ENCODE data around the gene MFSD8. TPM values are rescaled to one million over a fixed set of nuclear protein-coding genes. Genes with fewer than 3 reads are reported as not detected.

The MFSD8 gene, protein sequence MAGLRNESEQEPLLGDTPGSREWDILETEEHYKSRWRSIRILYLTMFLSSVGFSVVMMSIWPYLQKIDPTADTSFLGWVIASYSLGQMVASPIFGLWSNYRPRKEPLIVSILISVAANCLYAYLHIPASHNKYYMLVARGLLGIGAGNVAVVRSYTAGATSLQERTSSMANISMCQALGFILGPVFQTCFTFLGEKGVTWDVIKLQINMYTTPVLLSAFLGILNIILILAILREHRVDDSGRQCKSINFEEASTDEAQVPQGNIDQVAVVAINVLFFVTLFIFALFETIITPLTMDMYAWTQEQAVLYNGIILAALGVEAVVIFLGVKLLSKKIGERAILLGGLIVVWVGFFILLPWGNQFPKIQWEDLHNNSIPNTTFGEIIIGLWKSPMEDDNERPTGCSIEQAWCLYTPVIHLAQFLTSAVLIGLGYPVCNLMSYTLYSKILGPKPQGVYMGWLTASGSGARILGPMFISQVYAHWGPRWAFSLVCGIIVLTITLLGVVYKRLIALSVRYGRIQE
- total RNA-seq (10 to 100 TPM in 8 of 9 donors, 1 to 10 TPM in 1; 2.6 to 74.6 (median 19.1) TPM), polyA plus RNA-seq (10 to 100 TPM; 19.8 to 26.1 (median 22.7) TPM)
- long read RNA-seq, donor 1, full-length matches to known transcripts = 7 of 13 reads
- long read RNA-seq, donor 1, partial matches to known transcripts = 6 of 13 reads
- long read RNA-seq, donor 1, other reads (novel, unspliced or antisense) = 0 of 13 reads
- long read RNA-seq, donor 2, full-length matches to known transcripts = 7 of 12 reads
- long read RNA-seq, donor 2, partial matches to known transcripts = 5 of 12 reads
- long read RNA-seq, donor 2, other reads (novel, unspliced or antisense) = 0 of 12 reads
- long read RNA-seq, donor 3, full-length matches to known transcripts = 3 of 3 reads
- long read RNA-seq, donor 3, partial matches to known transcripts = 0 of 3 reads
- long read RNA-seq, donor 3, other reads (novel, unspliced or antisense) = 0 of 3 reads
- long read RNA-seq, donor 4, full-length matches to known transcripts = 7 of 12 reads
- long read RNA-seq, donor 4, partial matches to known transcripts = 2 of 12 reads
- long read RNA-seq, donor 4, other reads (novel, unspliced or antisense) = 3 of 12 reads
- long read RNA-seq, donor 5, full-length matches to known transcripts = 8 of 13 reads
- long read RNA-seq, donor 5, partial matches to known transcripts = 0 of 13 reads
- long read RNA-seq, donor 5, other reads (novel, unspliced or antisense) = 5 of 13 reads
- long read RNA-seq, donor 6, full-length matches to known transcripts = 1 of 4 reads
- long read RNA-seq, donor 6, partial matches to known transcripts = 2 of 4 reads
- long read RNA-seq, donor 6, other reads (novel, unspliced or antisense) = 1 of 4 reads
- long read RNA-seq, donor 7, full-length matches to known transcripts = 1 of 1 reads
- long read RNA-seq, donor 7, partial matches to known transcripts = 0 of 1 reads
- long read RNA-seq, donor 7, other reads (novel, unspliced or antisense) = 0 of 1 reads
- long read RNA-seq, donor 8, full-length matches to known transcripts = 5 of 24 reads
- long read RNA-seq, donor 8, partial matches to known transcripts = 13 of 24 reads
- long read RNA-seq, donor 8, other reads (novel, unspliced or antisense) = 6 of 24 reads
- long read RNA-seq, donor 9, full-length matches to known transcripts = 4 of 4 reads
- long read RNA-seq, donor 9, partial matches to known transcripts = 0 of 4 reads
- long read RNA-seq, donor 9, other reads (novel, unspliced or antisense) = 0 of 4 reads
- long read RNA-seq, donor 10, full-length matches to known transcripts = 6 of 13 reads
- long read RNA-seq, donor 10, partial matches to known transcripts = 7 of 13 reads
- long read RNA-seq, donor 10, other reads (novel, unspliced or antisense) = 0 of 13 reads

DNA sequence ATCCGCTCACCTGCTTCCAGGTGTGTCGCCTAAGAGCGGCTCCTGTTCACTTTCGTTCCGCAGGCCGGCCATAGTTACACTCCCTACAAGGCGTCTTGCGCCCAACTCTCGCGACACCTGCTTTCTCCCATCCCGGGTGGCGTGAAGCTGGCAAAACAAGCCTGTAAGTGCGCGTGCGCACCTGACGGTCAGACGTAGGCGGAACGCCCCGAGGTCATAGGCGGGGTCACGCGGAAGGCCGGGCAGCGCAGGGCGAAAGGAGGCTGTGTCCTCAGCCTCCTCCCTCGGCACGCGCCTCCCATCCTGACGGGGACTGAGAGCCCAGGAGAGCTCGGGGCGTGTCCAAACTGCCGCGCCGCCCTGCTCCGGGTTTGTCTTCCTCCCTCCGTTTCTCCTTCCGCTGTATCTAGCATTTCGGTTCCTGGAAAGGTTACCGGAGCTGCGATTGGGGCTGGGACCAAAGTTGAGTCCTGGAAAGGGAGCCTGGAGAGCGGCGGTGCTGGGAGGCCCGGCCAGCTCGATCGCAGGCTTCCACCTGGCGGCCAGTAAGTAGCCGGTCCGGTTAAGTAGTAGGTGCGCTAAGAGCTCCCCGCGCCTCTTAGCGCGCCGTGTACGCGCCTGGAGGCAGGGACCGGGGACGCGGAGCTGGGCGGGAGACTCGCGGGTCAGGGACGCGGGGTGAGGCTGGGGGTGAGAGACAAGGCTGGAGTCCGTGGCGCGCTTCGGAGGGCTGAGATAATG is at the start of gene MFSD8, which contains the start of gene ABHD18:
TSS of gene MFSD8 (minus strand) at position 112 of the 741 bp plus-strand sequence. CDS start at position 72, 40 bp downstream.
TSS of gene ABHD18 (plus strand) at position 345 of the 741 bp plus-strand sequence. CDS start 17,550 bp downstream, outside the sequence.
- Histone ChIP-seq H3K4me3 (peak within 1 kb of the TSS; percentile 85 to 91 (median 88)), H3K4me1 (replicated peaks in 1 of 2) (peaks cover 6 to 31% of the 10 kb centered on the region in 2 donors), H3K27ac (peak within 1 kb of the TSS; percentile 70 to 98 (median 97)), H3K9me3 (replicated peaks in 1 of 3) (no peaks in the 10 kb centered on the region), H3K27me3 (no peaks in the 10 kb centered on the region), H3K36me3 (replicated peaks in 1 of 2) (no peaks in the 10 kb centered on the region)
- peak; percentile 99 to 100 (median 100) for DNase-seq
- 0% methylated on average over 2 to 69 of the region's 69 CpGs for WGBS, 4 donors
- TF ChIP-seq, protein P1, sequence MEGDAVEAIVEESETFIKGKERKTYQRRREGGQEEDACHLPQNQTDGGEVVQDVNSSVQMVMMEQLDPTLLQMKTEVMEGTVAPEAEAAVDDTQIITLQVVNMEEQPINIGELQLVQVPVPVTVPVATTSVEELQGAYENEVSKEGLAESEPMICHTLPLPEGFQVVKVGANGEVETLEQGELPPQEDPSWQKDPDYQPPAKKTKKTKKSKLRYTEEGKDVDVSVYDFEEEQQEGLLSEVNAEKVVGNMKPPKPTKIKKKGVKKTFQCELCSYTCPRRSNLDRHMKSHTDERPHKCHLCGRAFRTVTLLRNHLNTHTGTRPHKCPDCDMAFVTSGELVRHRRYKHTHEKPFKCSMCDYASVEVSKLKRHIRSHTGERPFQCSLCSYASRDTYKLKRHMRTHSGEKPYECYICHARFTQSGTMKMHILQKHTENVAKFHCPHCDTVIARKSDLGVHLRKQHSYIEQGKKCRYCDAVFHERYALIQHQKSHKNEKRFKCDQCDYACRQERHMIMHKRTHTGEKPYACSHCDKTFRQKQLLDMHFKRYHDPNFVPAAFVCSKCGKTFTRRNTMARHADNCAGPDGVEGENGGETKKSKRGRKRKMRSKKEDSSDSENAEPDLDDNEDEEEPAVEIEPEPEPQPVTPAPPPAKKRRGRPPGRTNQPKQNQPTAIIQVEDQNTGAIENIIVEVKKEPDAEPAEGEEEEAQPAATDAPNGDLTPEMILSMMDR (IDR thresholded peaks at IDR 0.05) = peak; percentile 23 to 70 (median 62)
- peak; percentile 56 to 91 for TF ChIP-seq POLR2A (IDR thresholded peaks at IDR 0.05)
- intact Hi-C loops (cut with DNase I) = loop anchor here in 1 of 2 donors (10.0 kb wide), 2 partner anchors 90 kb away; no protein-coding TSS in a partner anchor

DNA sequence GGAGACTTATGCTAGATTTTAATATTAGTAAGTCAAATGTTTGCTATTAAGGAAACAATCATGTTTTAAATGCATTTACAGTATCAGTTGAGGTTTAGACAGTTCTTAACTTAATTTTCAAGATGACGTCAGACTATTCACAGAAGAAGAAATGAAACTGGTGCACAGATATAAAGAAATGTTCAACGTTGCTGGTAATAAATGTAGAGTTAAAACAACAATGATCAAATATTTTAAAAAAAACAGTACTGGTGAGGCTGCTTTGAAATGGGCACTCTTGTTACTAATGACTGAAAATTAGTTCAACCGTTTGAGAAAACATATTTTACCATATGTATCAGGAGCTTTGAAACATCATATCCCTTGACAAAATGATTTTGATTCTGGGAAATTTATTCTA is 44.5 kb upstream of the MFSD8 start:
- Histone ChIP-seq H3K36me3 (replicated peaks in 1 of 2) (no peaks in the 10 kb centered on the region), H3K27me3 (no peaks in the 10 kb centered on the region), H3K9me3 (replicated peaks in 1 of 3) (no peaks in the 10 kb centered on the region), H3K27ac (no peak overlapping the region), H3K4me3 (no peak overlapping the region), H3K4me1 (replicated peaks in 1 of 2) (no peaks in the 10 kb centered on the region)
- no peak for TF ChIP-seq POLR2A (IDR thresholded peaks at IDR 0.05)
- TF ChIP-seq, protein P1 (IDR thresholded peaks at IDR 0.05) = no peak
- DNase-seq = no peak
- WGBS, 4 donors = 67 to 76% (median 74%) methylated on average over 3 of the region's 3 CpGs
- intact Hi-C loops (cut with DNase I) = no loop called here

DNA sequence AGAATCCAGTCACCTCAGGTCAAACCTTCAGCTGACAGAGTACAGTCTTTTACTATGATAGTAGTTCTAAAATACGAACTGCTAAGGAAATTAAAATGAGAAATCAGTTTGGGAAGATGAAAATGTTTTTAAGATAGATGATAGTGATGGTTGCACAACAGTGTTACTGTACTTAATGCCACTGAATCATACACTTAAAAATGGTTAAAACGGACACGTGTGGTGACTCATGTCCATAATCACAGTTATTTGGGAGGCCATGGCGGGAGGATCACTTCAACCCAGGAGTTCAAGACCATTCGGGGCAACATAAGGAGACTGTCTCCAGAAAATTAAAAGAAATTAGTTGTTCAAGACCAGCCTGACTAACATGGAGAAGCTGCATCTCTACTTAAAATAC is 41.6 kb upstream of the MFSD8 start:
- no peak overlapping the region for H3K4me3 ChIP-seq
- H3K9me3 ChIP-seq (replicated peaks in 1 of 3) = no peaks in the 10 kb centered on the region
- no peak for TF ChIP-seq POLR2A (IDR thresholded peaks at IDR 0.05)
- TF ChIP-seq, protein P1 (IDR thresholded peaks at IDR 0.05) = no peak
- intact Hi-C loops (cut with DNase I) = no loop called here
- no peaks in the 10 kb centered on the region for H3K4me1 ChIP-seq (replicated peaks in 1 of 2)
- WGBS, 4 donors = 55 to 72% (median 61%) methylated on average over 5 of the region's 5 CpGs
- peak in 3 of 7 donors; percentile 16 to 19 (median 19) for DNase-seq
- no peaks in the 10 kb centered on the region for H3K36me3 ChIP-seq (replicated peaks in 1 of 2)
- no peaks in the 10 kb centered on the region for H3K27me3 ChIP-seq
- no peak overlapping the region for H3K27ac ChIP-seq

All from adrenal gland (tissue), 19 donors.